Hematopoietic multipotent progenitor cell treated with erythropoietin and hydrocortisone succinate and interleukin-3 and kit ligand, for 6 days (in vitro differentiated cells): ENCODE results near the gene FABP1.

ENCODE experiments used
- DNase-seq: peaks from one replicate; pipeline ENCODE4 v3.0.0-alpha.2; 2015

Gene FABP1

GRCh38 chr2:88113069-88113468 is 14.8 kb downstream of the FABP1 start:
- DNase-seq = no peak

- DNase-seq = no peak
Observed at GRCh38 chr2:88110830-88111229, 17.0 kb downstream of the FABP1 start.

- DNase-seq = no peak
Observed at GRCh38 chr2:88108796-88109195, 19.1 kb downstream of the FABP1 start.

- no peak for DNase-seq
Observed at GRCh38 chr2:88100489-88100858, 27.4 kb downstream of the FABP1 start.

- peak; percentile 13 for DNase-seq
Observed at GRCh38 chr2:88099798-88100488, 27.9 kb downstream of the FABP1 start.

GRCh38 chr2:88098558-88098900 is 29.3 kb downstream of the FABP1 start:
- DNase-seq = no peak

- no peak for DNase-seq
Observed at GRCh38 chr2:88097891-88098557, 29.8 kb downstream of the FABP1 start.

GRCh38 chr2:88097192-88097591 is 30.7 kb downstream of the FABP1 start:
- DNase-seq = no peak

- no peak for DNase-seq
Observed at GRCh38 chr2:88096708-88097107, 31.2 kb downstream of the FABP1 start.

- DNase-seq = no peak
Observed at GRCh38 chr2:88095022-88095421, 32.8 kb downstream of the FABP1 start.

GRCh38 chr2:88092773-88093172 is 35.1 kb downstream of the FABP1 start:
- DNase-seq = no peak

- peak; percentile 41 for DNase-seq
Observed at GRCh38 chr2:88091943-88092342, 35.9 kb downstream of the FABP1 start.

GRCh38 chr2:88090446-88091283 is 37.2 kb downstream of the FABP1 start:
- no peak for DNase-seq

- DNase-seq = no peak
Observed at GRCh38 chr2:88088999-88089398, 38.9 kb downstream of the FABP1 start.

- DNase-seq = no peak
Observed at GRCh38 chr2:88087763-88088162, 40.1 kb downstream of the FABP1 start.

GRCh38 chr2:88087073-88087472 is 40.8 kb downstream of the FABP1 start:
- DNase-seq = no peak

GRCh38 chr2:88086401-88086800 is 41.5 kb downstream of the FABP1 start:
- DNase-seq = no peak

- no peak for DNase-seq
Observed at GRCh38 chr2:88085602-88086001, 42.3 kb downstream of the FABP1 start.

- no peak for DNase-seq
Observed at GRCh38 chr2:88085099-88085498, 42.8 kb downstream of the FABP1 start.

- no peak for DNase-seq
Observed at GRCh38 chr2:88082781-88083180, 45.1 kb downstream of the FABP1 start.

GRCh38 chr2:88081924-88082608 is 45.8 kb downstream of the FABP1 start:
- DNase-seq = no peak

- DNase-seq = no peak
Observed at GRCh38 chr2:88080545-88080944, 47.3 kb downstream of the FABP1 start.

GRCh38 chr2:88078643-88079172 is 49.2 kb downstream of the FABP1 start:
- no peak for DNase-seq
